ENCODE measurements around the gene ARMC7.

GRCh38 chr17:75153780-75154194 lies 44.0 kb downstream of the ARMC7 start:
- TF ChIP-seq POLR2A (IDR thresholded peaks at IDR 0.05; ENCODE audit: low read depth, low read length) (no peak), SIN3A (IDR thresholded peaks at IDR 0.05; ENCODE audit: low read depth, low read length) (no peak), JUND (IDR thresholded peaks at IDR 0.05; ENCODE audit: low read depth, low read length) (no peak), ZNF274 (IDR thresholded peaks at IDR 0.05; ENCODE audit: insufficient read depth, insufficient read length) (no peak), CTCF (IDR thresholded peaks at IDR 0.05 in 2 of 3, conservative IDR thresholded peaks at IDR 0.05 in 1 of 3; ENCODE audit: control insufficient read depth in 2 of 3, extremely low read depth in 1 of 3, insufficient read depth in 1 of 3, low read depth in 3 of 3, low read length in 3 of 3) (no peak), TAF1 (IDR thresholded peaks at IDR 0.05; ENCODE audit: borderline replicate concordance, low read depth, low read length) (no peak), YY1 (IDR thresholded peaks at IDR 0.05; ENCODE audit: low read depth, low read length) (peak; percentile 24; the same call in 1 of the 2 replicates), USF2 (IDR thresholded peaks at IDR 0.05; ENCODE audit: borderline replicate concordance, low read depth, low read length) (no peak), USF1 (IDR thresholded peaks at IDR 0.05; ENCODE audit: borderline replicate concordance, extremely low read length, insufficient read depth, low read depth, low read length) (no peak), REST (IDR thresholded peaks at IDR 0.05; ENCODE audit: low read depth, low read length) (no peak)

Data from GM12878 (cell line).